ENCODE measurements around the gene CAPN14.

DNA sequence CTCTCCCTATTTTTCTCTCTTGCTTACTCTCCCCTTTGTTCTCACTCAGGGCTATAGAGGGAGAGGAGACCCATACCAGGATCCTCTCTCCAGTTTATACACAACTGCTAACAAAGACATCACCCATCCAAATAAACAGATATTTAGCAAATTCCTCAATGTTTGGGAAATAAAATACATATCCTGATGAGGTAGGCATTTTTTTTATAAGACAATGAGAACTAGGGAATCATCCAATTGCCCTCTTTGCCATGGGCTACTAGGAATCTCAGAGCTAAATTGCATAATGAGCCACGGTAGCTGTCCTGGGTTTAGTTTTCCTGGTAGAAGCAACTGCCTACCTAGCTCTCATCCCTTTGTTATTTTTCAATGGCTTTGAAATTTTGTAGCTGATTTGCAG, 27.1 kb downstream of the CAPN14 start:
- TF ChIP-seq, protein P1, sequence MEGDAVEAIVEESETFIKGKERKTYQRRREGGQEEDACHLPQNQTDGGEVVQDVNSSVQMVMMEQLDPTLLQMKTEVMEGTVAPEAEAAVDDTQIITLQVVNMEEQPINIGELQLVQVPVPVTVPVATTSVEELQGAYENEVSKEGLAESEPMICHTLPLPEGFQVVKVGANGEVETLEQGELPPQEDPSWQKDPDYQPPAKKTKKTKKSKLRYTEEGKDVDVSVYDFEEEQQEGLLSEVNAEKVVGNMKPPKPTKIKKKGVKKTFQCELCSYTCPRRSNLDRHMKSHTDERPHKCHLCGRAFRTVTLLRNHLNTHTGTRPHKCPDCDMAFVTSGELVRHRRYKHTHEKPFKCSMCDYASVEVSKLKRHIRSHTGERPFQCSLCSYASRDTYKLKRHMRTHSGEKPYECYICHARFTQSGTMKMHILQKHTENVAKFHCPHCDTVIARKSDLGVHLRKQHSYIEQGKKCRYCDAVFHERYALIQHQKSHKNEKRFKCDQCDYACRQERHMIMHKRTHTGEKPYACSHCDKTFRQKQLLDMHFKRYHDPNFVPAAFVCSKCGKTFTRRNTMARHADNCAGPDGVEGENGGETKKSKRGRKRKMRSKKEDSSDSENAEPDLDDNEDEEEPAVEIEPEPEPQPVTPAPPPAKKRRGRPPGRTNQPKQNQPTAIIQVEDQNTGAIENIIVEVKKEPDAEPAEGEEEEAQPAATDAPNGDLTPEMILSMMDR (IDR thresholded peaks at IDR 0.05): no peak
- no peak for TF ChIP-seq POLR2A (IDR thresholded peaks at IDR 0.05)

Data from testis (tissue), 2 donors.